HL-60 (cell line): ENCODE data around the gene MAN1C1.

ENCODE experiments used
- DNase-seq, 2 experiments: peaks; one replicate each; pipeline ENCODE4 v3.0.0-alpha.2; 2010 to 2020; ENCODE audit warnings: low read depth in 1 of 2, low spot score in 1 of 2
- H3K27ac ChIP-seq: fragments of 250-450 bp; sonication (Bioruptor Pico); replicated peaks from 2 replicates; pipeline ENCODE4 v1.5.1; 2020; ENCODE audit warnings: mild to moderate bottlenecking, moderate library complexity
- H3K27me3 ChIP-seq: fragments of 250-450 bp; sonication (Bioruptor Pico); 2 replicates; pipeline ENCODE4 v1.5.1; 2021; ENCODE audit warnings: mild to moderate bottlenecking, moderate library complexity; ENCODE audit not compliant: insufficient read depth, poor library complexity, severe bottlenecking
- H3K4me3 ChIP-seq: replicated peaks from 2 replicates; pipeline ENCODE4 v1.5.1; 2011; ENCODE audit warnings: mild to moderate bottlenecking, control low read depth, low read length; ENCODE audit not compliant: insufficient read depth
- CTCF ChIP-seq: IDR thresholded peaks from one replicate; pipeline ENCODE4 v1.5.1; 2011; ENCODE audit warnings: low read length, control low read depth, inconsistent platforms; ENCODE audit not compliant: insufficient read depth
- GABPA ChIP-seq: IDR thresholded peaks from 2 replicates; pipeline ENCODE4 v1.6.1; 2012; ENCODE audit warnings: low read depth
- POLR2AphosphoS5 ChIP-seq: IDR thresholded peaks from 2 replicates; pipeline ENCODE4 v1.6.1; 2012; ENCODE audit warnings: low read depth
- REST ChIP-seq: IDR thresholded peaks from 2 replicates; pipeline ENCODE4 v1.6.1; 2012; ENCODE audit warnings: low read depth; ENCODE audit not compliant: insufficient replicate concordance
- SPI1 ChIP-seq: IDR thresholded peaks from 2 replicates; pipeline ENCODE4 v1.6.1; 2012; ENCODE audit warnings: low read depth, mild to moderate bottlenecking, borderline replicate concordance

MAN1C1 gene

GRCh38 chr1:25795211-25795610 is 178.6 kb downstream of the MAN1C1 start:
- Histone ChIP-seq H3K4me3 (no peak overlapping the region), H3K27ac (no peak overlapping the region), H3K27me3 (no peaks in the 10 kb centered on the region)
- DNase-seq, result no peak
- TF ChIP-seq SPI1 (no peak), REST (no peak), CTCF (no peak), GABPA (no peak), POLR2AphosphoS5 (no peak)

GRCh38 chr1:25795946-25796810 is 179.6 kb downstream of the MAN1C1 start:
- H3K4me3 ChIP-seq, result no peak overlapping the region
- no peak for DNase-seq
- no peak overlapping the region for H3K27ac ChIP-seq
- no peaks in the 10 kb centered on the region for H3K27me3 ChIP-seq
- TF ChIP-seq GABPA (no peak), POLR2AphosphoS5 (no peak)

GRCh38 chr1:25796811-25797458 is 180.3 kb downstream of the MAN1C1 start:
- TF ChIP-seq POLR2AphosphoS5 (no peak), REST (no peak), CTCF (peak; percentile 72), GABPA (0 out of 2 replicates have a peak, but pooled peaks have one; percentile 6), SPI1 (no peak)
- no peaks in the 10 kb centered on the region for H3K27me3 ChIP-seq
- H3K27ac ChIP-seq, result no peak overlapping the region
- H3K4me3 ChIP-seq, result no peak overlapping the region
- DNase-seq, result peak; percentile 70 to 83

GRCh38 chr1:25797939-25798338 is 181.3 kb downstream of the MAN1C1 start:
- H3K4me3 ChIP-seq, result no peak overlapping the region
- no peak overlapping the region for H3K27ac ChIP-seq
- DNase-seq, result peak in 1 of 2 experiments; percentile 60
- TF ChIP-seq REST, result no peak
- TF ChIP-seq CTCF, result peak; percentile 47
- TF ChIP-seq SPI1, result no peak
- TF ChIP-seq POLR2AphosphoS5, result no peak
- TF ChIP-seq GABPA, result no peak
- no peaks in the 10 kb centered on the region for H3K27me3 ChIP-seq
